HG03460 (cell line): ENCODE data around the gene NOL4L.

Experiments used
- ATAC-seq: cut with Tn5 transposase; IDR thresholded peaks from one replicate; pipeline ENCODE4 v1.9.1; 2021; ENCODE audit not compliant: unreplicated experiment

Gene NOL4L

GRCh38 chr20:32543570-32544259 is 41.4 kb downstream of the NOL4L start:
- ATAC-seq: no peak

- ATAC-seq: no peak
Observed at GRCh38 chr20:32542259-32542615, 42.9 kb downstream of the NOL4L start.

- ATAC-seq: no peak
Observed at GRCh38 chr20:32541323-32542258, 43.5 kb downstream of the NOL4L start.

GRCh38 chr20:32539817-32540675 is 45.1 kb downstream of the NOL4L start:
- peak; percentile 47 for ATAC-seq

GRCh38 chr20:32539026-32539816 is 45.9 kb downstream of the NOL4L start:
- ATAC-seq: no peak

- no peak for ATAC-seq
Observed at GRCh38 chr20:32538526-32538939, 46.6 kb downstream of the NOL4L start.

GRCh38 chr20:32537657-32538525 is 47.2 kb downstream of the NOL4L start:
- ATAC-seq: no peak

- no peak for ATAC-seq
Observed at GRCh38 chr20:32536851-32537656, 48.1 kb downstream of the NOL4L start.

GRCh38 chr20:32535953-32536823 is 48.9 kb downstream of the NOL4L start:
- peak; percentile 40 for ATAC-seq

GRCh38 chr20:32535316-32535952 is 49.7 kb downstream of the NOL4L start:
- ATAC-seq: peak; percentile 3

GRCh38 chr20:32534661-32535240 is 50.4 kb downstream of the NOL4L start:
- ATAC-seq: no peak

- ATAC-seq: no peak
Observed at GRCh38 chr20:32533732-32534131, 51.4 kb downstream of the NOL4L start.

- no peak for ATAC-seq
Observed at GRCh38 chr20:32532246-32532645, 52.9 kb downstream of the NOL4L start.

- no peak for ATAC-seq
Observed at GRCh38 chr20:32528905-32529670, 56.0 kb downstream of the NOL4L start.

GRCh38 chr20:32528171-32528891 is 56.8 kb downstream of the NOL4L start:
- no peak for ATAC-seq
